Hematopoietic multipotent progenitor cell treated with erythropoietin and hydrocortisone succinate and interleukin-3 and kit ligand, for 8 days (in vitro differentiated cells): ENCODE results near the gene TEX29.

ENCODE experiments used
- DNase-seq: peaks from one replicate; pipeline ENCODE4 v3.0.0-alpha.2; 2015

TEX29 gene

DNA sequence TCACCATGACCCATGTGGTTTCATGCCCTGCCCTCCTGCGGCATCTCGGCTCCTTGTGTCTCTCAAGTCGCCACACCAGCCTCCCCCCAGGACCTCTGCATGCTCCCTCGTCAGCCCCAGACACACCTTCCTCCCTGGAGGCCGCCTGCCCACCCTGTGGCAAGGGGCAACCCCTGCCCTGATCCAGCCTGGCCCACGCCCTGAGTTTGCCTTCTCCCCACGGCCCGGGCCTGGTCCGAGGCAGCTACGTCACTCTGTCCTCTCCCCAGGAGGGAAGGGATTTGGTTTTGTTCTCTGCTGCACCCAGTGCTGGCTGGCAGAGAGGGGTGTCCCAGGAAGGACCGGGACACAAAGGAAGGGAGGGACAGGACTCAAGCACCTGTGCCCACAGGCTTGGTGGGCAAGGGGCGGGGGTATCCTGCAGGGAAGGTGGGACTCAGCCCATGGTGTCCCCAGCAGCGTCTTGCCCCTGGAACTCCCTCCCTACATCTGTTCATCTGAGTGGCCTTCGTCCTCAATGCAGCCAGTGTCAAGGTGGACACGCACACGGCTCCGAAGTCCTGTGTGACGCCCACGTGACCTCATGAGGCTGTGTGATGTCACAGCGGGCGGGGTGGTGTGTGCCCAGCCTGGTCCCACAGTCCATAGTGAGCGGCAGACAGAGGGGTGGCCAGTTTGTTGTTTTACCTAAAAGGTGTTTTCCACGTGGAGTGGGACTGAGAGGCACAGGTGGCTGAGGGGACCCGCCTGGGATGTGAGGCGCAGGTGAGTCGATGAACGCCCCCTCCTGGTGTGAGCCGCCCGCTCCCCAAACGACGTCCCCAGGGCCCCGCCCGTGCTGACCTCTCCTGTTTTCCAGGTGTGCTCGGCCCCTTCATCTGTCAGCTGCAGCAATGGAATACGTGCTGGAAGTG lies at the start of gene TEX29:
TEX29 (plus strand) TSS at position 645 of the 914 bp plus-strand sequence; CDS start at position 894, 249 bp downstream.
- DNase-seq: no peak

DNA sequence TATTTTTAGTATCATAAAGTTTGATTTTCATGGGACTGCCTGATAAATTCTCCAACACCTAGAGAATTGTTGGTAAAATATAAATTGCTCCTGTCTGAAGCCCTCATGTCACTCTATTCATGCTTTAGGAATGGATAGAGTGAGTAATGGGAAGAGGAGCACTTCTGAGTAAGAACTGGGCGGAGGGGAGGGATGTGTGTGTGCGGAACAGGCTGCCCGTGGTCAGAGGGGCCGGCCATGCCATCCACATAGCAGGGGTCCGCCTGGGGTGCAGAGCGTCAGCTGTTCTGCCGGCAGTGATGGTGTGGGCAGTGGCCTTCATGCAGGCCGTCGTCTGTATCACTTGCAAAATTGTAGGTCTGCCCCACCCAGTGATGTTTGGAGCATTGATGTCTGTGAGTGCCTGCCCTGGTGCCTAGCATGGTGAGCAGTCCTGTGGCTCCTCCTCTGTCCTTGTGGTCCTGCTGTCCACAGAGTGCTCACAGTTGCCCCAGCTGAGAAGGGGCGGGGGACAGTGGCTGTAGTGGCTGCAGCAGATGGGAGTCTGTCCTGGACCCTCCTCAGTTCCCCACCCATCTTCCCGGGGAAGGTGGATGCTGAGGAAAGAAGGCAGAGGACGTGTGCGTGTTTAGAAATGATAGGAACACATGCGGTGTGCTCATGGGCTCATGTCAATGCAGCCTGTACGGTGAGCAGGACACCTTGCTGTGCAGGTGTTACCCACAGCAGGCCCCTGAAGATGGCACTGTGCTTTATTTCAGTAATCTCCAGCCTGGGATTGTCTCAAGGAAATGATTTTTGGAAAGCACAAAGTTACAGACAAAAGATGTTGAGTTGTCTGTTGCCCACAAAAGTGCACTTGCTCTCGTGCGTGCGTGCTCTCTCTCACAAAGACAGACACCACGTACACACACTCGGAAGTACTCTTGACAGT lies 49.4 kb upstream of the TEX29 start:
- DNase-seq: no peak

DNA sequence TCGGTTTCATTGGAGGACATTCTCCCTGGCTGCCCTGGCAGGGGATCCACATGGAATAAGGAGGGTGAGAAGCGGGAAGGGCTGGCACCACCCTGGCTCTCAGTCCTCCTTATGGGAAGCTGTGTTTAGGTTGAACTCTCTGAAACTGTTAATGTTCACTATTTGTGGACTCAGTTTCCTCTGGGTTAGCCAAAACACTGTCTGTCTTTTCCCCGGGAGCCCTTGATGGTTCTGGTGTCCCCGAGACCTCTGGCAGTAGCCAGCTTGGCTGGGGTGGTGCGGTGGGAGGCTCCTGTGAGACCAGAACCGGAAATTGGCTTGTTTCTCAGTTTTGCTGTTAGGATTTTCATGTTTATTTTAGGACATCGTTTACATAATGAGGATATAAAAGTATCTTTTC lies 48.3 kb upstream of the TEX29 start:
- no peak for DNase-seq

DNA sequence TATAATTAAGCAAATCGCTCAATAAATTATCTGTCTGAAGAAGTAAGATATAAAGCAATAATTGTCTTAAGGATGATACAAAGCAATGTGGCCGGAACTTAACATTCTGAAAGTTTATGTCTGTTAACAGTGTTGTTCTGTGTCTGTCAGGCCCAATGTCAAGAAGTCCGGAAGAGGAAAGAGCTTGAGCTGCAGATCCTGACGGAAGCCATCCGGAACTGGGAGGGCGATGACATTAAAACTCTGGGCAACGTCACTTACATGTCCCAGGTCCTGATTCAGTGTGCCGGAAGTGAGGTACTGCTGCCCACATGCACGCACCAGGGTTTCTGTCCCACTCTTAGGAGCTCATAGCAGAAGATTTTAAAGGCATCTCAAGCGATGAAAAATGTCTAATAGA lies 45.1 kb upstream of the TEX29 start:
- no peak for DNase-seq

DNA sequence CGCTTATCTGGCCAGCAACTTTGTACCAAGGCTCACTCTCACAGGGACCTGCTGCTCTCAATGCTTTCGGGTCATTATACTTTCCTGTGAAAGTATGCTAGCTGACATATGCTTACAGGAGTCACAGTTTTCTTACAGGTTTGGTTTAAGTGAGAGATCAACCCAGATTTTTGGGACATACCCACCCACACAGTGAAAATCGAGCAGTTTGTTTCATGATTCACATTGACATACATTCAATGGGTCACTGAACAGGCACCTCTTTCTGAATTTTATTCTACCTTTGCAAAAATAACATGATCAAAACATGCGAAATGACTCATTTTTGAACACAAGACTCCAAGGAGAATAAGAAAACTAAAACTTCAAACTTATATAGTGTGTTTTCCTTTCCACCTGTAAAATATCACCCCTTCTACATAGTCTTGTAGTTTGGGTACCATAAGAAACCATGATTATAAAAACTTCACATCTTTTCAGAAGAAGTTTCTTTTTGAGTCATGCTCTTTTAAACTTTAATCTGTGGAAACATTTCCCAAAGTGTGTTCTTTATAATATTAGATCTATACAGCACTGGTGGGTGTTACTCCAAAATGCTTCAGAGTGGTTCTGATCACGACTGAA lies 44.3 kb upstream of the TEX29 start:
- no peak for DNase-seq

DNA sequence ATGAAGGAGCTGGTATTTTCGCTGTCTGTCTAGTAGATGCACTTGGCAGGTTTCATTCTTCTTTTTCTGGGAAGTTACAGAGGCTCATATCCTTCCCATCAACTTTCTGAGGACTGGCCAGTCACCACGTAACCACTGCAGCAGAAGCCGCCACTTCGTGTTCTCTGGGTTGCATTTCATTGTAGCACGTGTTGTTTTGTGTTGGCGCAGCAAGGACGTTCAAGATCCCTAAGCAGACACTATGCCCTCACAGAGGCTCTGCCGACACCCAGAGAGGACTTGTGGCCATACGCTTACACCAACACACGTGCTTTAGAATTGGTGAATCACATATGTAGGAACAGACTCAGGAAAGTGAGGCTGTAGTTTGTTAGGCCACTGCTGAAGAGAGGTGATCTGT lies 42.2 kb upstream of the TEX29 start:
- DNase-seq: no peak

DNA sequence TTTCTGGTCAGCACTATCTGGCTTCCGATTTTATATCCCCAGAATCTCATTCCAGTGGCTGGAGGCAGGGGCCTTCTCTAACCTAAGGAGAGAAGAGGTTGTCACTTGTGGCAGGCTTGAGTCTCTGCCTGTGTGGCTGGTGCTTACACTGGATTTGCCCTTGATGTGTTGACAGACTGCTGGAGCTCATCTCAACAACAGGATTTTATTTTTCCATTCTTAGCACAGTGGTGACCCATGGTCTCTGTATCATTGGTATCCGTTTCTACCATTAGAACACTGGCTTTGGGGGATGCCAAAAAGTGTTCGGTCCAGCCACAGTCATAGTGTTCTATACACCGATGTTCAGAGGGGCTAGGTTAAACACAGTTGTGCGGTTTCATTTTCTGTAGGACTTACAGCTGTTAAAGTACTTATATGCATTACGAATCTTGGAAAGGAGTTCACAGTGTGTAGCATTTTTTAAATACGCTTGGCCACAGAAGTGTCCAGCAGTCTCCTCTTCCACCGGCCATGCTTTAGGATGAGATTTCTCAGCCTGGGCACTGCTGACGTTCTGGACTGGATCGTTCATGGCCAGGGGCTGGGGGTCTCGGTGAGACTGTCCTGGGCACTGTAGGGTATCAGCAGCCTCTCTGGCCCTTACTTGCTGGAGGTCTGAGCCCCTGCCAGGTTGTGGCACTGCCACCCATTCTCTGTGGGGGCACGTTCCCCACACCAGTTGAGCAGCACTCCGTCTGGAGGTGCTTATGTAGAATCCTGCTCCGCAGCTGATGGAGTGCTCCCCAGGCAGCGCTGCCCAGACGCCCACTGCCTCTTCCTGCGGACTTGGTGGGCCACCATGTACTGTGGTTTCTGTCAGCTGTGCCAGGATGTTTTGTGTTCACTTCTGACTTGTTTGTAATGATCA lies 41.4 kb upstream of the TEX29 start:
- DNase-seq: no peak

DNA sequence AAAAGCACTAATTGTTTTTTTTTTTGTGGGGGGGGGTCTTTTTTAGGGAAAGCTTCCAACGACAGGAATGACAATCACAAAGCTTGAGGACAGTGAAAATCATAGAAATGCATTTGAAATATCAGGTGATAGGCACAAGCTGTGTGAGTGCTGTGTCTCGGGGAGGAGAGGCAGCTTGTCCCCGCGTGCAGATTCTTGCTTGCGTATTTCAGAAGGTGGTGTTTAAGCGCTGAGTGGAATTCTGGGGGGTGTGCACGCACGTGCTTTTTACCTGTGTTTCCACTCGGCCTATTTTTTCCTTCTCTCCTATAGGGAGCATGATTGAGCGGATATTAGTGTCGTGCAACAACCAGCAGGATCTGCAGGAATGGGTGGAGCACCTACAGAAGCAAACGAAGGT lies 40.2 kb upstream of the TEX29 start:
- DNase-seq: no peak

DNA sequence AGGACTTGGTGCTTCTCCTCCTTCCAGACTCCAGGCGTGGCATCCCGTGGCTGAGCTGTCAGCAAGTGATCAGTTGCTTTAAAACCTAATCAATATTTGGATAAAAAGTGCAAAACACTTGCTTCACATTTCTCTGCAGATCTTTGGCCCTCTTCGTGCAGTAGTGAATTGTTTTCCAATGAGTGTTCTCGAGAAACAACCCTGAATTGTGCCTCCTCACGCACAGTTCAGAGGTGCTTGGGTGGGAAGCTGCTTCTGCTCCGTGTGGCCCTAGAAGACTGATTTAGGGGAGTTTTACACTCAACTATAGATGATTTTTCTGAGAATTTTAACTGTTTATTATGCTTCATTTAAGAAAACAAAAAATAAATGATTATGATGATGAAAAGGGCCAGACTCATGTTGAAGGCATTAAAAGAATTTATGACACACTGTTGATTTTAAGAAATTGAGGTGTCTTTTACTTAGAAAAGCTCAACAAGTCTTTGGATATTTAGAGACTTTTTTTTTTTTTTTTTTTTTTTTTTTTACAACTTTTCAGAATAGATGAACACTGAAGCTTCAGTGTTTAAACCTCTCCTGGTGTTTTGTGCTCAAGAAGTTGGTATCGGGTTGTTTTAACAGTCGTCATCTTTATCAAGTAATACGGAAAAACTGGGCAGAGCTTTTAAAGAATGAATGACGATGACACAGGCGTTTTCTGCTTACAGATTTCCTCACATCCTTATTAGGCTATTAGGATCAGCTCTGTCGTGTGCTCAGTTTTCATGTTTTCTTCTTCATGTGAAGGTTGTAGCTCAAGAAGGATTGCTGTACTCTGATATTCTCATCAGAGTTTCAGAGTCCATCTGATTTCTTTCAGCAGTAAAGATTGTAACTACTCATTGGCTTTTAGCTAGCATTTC lies 39.5 kb upstream of the TEX29 start:
- DNase-seq: no peak

DNA sequence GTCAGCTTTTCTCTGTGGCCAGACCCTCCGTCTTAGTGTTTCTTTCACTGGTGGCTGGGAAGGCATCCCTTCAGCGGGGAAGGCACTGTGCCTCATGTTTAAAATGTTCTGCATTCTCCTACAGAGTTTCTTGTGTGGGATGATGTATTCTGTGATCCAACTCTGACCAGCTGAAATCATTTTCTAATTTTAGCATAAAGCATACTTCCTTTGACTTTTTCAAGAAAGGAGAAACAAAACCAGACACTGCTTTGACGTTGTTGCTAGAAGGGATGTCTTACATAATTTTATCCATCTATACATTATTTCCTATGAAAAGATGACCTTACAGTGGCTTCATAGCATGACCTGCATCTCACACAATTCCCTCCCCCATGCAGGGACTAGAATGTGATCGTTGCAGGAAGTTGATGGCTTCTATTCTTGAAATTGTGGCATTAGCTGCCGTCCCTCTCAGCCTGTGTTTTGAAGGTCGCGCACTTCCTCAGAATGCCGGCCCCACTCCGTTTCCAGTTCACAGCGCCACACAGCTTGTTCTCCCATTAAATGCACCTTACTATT lies 38.6 kb upstream of the TEX29 start:
- no peak for DNase-seq

DNA sequence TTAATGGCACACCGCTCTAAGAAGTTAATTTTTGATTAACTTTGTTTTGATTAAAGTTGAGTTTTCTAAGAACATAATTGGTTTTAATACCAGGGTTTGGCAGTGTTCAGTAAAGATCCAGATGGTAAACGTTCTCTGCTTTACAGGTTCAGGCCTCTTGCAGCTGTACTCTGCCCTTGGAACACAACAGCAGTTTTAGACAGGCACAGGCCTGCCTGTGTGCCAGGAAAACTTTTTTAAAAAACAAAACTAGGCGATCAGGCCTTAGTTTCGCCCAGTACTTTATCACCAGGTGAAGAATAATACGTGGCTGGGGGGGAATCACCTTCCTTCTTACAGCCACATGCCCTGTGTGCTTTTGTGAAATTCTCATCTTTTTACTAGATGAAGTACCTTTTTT lies 38.0 kb upstream of the TEX29 start:
- DNase-seq: no peak

DNA sequence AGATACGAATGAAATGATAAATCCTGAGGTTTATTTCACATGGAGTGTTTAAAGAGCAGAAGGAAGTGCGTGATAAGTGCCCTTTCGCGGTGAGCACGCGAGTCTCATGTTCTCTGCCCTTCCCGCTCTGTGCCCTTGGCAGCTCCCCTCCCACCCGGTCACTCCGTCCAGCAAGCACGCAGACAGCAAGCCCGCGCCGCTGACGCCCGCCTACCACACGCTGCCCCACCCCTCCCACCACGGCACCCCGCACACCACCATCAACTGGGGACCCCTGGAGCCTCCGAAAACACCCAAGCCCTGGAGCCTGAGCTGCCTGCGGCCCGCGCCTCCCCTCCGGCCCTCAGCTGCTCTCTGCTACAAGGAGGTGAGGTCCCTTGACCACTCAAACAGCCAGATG lies 37.4 kb upstream of the TEX29 start:
- DNase-seq: no peak

DNA sequence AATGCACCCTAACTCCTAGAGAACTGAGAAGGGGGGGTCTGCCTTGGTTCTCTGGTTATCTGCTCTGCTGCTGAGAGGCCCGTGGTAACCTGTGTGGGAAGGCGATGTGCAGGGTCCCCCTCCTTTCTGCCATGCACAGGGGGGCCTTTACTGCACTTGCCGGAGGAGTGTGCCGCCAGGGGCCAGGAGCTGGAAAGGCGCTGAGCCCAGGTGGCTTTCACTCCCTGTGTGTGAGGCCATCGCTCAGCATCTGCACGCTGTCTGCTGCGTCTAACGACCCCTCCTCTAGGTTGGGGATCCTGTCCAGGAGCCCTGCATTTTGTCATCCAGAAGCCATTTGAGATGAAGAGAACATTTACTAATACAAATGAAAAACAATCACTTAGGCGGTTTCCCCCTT lies 37.0 kb upstream of the TEX29 start:
- no peak for DNase-seq

DNA sequence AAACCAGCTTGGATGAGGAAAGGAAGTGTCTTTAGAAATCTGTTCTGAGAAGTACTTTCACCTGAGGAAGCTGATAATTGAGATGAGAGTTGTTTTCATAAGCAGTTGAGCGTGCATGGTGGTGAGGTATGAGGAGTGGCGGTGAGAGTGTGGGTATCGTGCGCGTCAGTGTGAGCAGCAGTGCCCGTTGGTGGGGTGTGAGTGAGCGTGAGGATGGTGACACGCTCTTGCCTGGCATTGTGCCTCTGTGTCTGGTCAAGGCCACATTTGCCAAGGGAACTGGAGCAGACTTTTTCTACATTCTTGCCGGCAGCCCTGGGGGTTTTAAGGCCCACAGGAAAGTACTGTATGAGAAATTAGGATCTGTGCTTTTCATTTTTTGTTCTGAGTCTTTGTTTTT lies 36.5 kb upstream of the TEX29 start:
- no peak for DNase-seq

DNA sequence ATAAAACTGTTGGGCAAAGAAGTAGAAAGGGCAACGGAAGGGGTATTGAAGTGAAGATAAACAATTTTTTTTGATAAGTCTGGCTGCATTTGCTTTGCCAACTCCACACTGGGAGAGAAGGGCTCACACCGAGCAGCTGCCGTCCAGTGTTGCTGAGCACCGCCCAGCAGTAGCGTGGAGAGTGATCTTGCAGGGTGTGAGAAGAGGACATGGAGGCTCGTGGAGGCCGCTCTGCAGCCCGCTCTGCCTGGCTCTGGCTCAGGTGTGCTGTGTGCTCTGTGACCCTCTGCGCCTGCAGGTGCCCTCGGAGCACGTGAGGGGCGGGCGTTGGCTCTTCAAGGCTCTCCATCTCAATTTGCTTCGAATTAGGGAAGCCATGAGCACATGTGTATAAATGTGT lies 35.9 kb upstream of the TEX29 start:
- no peak for DNase-seq

DNA sequence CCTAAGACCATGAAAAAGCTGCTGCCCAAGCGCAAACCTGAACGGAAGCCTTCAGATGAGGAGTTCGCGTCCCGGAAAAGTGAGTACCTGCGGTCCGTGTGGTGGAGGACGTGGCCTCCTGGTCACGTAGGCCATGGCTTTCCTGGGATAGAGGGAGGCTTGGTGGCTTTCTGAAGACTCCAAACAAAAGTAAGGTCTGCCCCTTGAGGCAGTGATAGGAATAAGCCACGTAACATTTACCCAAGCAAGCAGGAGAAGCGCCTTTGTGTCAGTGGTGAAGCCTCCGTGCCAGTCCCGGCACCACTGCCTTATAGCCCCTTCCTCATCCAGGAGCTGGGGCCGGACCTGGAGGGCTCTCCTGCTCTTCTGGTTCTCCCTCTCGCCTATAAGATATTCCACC lies 34.3 kb upstream of the TEX29 start:
- DNase-seq: no peak

DNA sequence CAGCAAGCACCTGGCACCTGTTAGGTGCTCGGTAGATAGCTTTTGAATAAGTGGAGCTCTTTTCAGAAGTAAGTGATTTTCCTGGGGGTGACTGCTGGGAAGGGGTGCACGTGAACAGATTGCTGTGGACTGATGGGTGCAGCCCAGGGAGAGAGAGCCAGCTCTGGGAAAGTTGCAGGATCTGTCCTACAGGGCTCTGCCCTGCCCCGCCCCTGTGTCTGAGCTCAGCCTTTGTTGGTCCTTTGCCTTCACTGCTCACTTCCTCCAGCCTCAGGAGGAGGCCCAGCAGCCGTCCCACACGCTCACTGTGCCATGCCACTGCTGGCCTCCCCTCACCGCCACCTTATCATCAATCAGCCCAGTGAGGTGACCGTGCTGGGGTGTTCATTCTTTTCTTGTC lies 33.7 kb upstream of the TEX29 start:
- DNase-seq: no peak

DNA sequence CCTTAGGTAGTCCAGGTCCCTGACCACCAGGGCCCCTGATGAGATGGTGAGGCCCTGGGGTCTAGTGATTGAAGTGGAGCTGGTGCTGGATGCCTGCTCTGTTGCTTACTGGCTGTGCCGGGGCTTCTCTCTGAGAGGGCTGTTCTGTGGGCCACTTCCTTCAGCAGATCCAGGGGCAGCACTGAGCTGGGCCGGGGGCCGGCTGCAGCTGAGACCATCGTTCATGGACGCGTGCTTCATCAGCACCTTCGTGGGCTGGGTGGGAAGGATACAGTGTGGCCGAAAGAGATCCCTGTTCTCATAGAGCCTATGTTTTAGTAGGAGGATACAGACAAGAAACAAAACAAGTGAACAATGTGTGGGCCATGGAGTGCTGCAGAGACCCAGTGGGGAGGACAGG lies 33.2 kb upstream of the TEX29 start:
- no peak for DNase-seq

DNA sequence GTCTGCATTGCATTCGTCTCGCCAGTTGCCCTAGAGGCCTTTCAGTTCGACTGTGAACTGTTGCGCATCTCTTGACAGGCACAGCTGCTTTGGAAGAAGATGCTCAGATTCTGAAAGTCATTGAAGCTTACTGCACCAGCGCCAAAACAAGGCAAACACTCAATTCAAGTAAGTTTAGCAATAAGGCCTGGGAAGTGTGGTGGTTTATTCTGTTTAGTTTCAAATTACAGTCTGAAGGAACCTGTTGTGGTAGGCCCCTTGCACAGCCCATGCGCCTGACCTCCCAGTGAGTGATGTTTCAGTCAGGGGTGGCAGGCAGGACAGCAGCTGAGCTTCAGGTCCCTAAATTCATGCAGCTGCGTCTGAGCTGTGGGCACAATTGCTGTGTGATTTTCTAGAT lies 32.2 kb upstream of the TEX29 start:
- no peak for DNase-seq

DNA sequence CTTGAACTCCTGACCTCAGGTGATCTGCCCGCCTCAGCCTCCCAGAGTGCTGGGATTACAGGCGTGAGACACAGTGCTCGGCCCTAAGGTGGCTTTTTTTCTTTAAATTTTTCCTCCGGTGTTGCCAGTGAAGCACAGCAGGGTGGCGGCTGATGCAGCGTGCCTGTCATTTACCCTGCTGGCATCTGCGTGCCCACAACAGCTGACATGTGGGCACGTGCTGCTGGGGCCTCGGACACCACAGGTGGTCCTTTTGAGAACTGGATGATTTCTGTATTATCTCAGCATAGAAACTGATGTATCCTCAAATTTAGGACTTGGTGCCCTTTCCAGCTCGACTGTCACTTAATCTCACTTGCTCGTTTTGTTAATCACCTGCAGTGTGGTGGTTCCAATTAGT lies 31.2 kb upstream of the TEX29 start:
- no peak for DNase-seq

DNA sequence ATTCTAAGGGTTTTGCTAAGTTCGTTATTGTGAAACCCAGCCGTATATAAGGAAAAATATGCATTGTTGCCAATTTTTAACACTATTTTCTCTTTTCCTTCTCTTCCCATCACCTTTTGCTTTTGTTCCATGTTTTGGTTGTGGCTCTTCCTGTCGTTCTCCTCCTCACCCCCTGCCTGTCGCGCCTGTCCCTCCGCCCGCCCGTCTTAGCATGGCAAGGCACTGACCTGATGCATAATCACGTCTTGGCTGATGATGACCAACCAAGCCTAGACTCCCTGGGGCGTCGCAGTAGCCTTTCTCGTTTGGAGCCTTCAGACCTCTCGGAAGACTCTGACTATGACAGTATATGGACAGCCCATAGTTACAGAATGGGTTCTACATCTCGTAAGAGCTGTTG lies 28.5 kb upstream of the TEX29 start:
- DNase-seq: no peak
